HEK293 (cell line): ENCODE data around the gene ETNK1.

ENCODE experiments used
- CTCF ChIA-PET: fragments of 350-600 bp; formaldehyde crosslinking; extraction: SDS; loops from one replicate; lab custom pipeline; 2021; ENCODE audit warnings: antibody characterized with exemption; lab: Yijun Ruan, JAX
- POLR2A ChIA-PET: fragments of 300-600 bp; formaldehyde crosslinking; extraction: SDS; loops from one replicate; lab custom pipeline; 2020; ENCODE audit warnings: antibody characterized with exemption, inconsistent platforms; lab: Yijun Ruan, JAX
- H3K27ac ChIP-seq: fragments of 200-500 bp; sonication (Bioruptor generic); 2 replicates; pipeline ENCODE4 v1.5.1; 2014; ENCODE audit warnings: low read depth, low read length, control low read depth, inconsistent platforms; ENCODE audit errors: extremely low read depth
- H3K36me3 ChIP-seq, 2 experiments: fragments of 200-500 bp in 1 of 2; sonication (Bioruptor generic) in 1 of 2; 1 replicate in 1 of 2; 2 replicates in 1 of 2; pipeline ENCODE4 v1.5.1; 2014 to 2017; ENCODE audit warnings: inconsistent platforms in 2 of 2, low read length in 2 of 2; ENCODE audit not compliant: control insufficient read depth in 2 of 2, insufficient read depth in 1 of 2
- H3K4me1 ChIP-seq: fragments of 200-500 bp; sonication (Bioruptor generic); 2 replicates; pipeline ENCODE4 v1.5.1; 2014; ENCODE audit warnings: mild to moderate bottlenecking, low read length, inconsistent platforms; ENCODE audit not compliant: control insufficient read depth, insufficient read depth
- H3K4me3 ChIP-seq: 2 replicates; pipeline ENCODE4 v1.5.1; 2011; ENCODE audit warnings: low read depth, mild to moderate bottlenecking, control low read depth, low read length, moderate library complexity
- H3K9me3 ChIP-seq: fragments of 200-500 bp; sonication (Bioruptor generic); 2 replicates; pipeline ENCODE4 v1.5.1; 2014; ENCODE audit warnings: low read depth, low read length, inconsistent platforms; ENCODE audit not compliant: control insufficient read depth, insufficient read depth
- GLIS2 ChIP-seq: fragments of 450-650 bp; formaldehyde crosslinking; IDR thresholded peaks from 2 replicates; pipeline ENCODE4 v1.5.1; 2016; ENCODE audit warnings: missing biosample characterization, missing genetic modification characterization
- HOXC10 ChIP-seq: sonication (generic); formaldehyde crosslinking; IDR thresholded peaks from 2 replicates; pipeline ENCODE4 v1.8.1; 2023; ENCODE audit warnings: mild to moderate bottlenecking, missing genetic modification reagents
- RBAK ChIP-seq: fragments of 450-650 bp; formaldehyde crosslinking; IDR thresholded peaks from 2 replicates; pipeline ENCODE4 v1.5.1; 2016; ENCODE audit warnings: missing biosample characterization, missing genetic modification characterization
- TRIM28 ChIP-seq: IDR thresholded peaks from 2 replicates; pipeline ENCODE4 v1.6.1; 2011; ENCODE audit warnings: low read length, control low read depth, borderline replicate concordance
- TSHZ1 ChIP-seq: fragments of 450-650 bp; formaldehyde crosslinking; IDR thresholded peaks from 2 replicates; pipeline ENCODE4 v1.5.1; 2016; ENCODE audit warnings: missing biosample characterization, missing genetic modification characterization, borderline replicate concordance
- ZBTB1 ChIP-seq: fragments of 450-650 bp; formaldehyde crosslinking; IDR thresholded peaks from 2 replicates; pipeline ENCODE4 v1.5.1; 2016; ENCODE audit warnings: missing biosample characterization, missing genetic modification characterization
- ZFHX2 ChIP-seq: fragments of 450-650 bp; formaldehyde crosslinking; conservative IDR thresholded peaks from 2 replicates; pipeline ENCODE4 v1.5.1; 2016; ENCODE audit warnings: missing biosample characterization, missing genetic modification characterization
- ZFP3 ChIP-seq: fragments of 450-650 bp; formaldehyde crosslinking; IDR thresholded peaks from 2 replicates; pipeline ENCODE4 v1.5.1; 2016; ENCODE audit warnings: low read depth, missing biosample characterization, missing genetic modification characterization
- ZNF132 ChIP-seq: fragments of 450-650 bp; formaldehyde crosslinking; IDR thresholded peaks from 2 replicates; pipeline ENCODE4 v1.5.1; 2017; ENCODE audit warnings: missing biosample characterization, missing genetic modification characterization, borderline replicate concordance
- ZNF133 ChIP-seq: fragments of 450-650 bp; formaldehyde crosslinking; IDR thresholded peaks from 2 replicates; pipeline ENCODE4 v1.5.1; 2016; ENCODE audit warnings: missing biosample characterization, missing genetic modification characterization
- ZNF324 ChIP-seq: fragments of 450-650 bp; formaldehyde crosslinking; IDR thresholded peaks from 2 replicates; pipeline ENCODE4 v1.5.1; 2016; ENCODE audit warnings: missing biosample characterization, missing genetic modification characterization
- ZNF354C ChIP-seq: fragments of 450-650 bp; formaldehyde crosslinking; IDR thresholded peaks from 2 replicates; pipeline ENCODE4 v1.5.1; 2016; ENCODE audit warnings: missing biosample characterization, missing genetic modification characterization, low read depth, borderline replicate concordance
- ZNF404 ChIP-seq: fragments of 450-650 bp; formaldehyde crosslinking; IDR thresholded peaks from 2 replicates; pipeline ENCODE4 v1.5.1; 2017; ENCODE audit warnings: missing biosample characterization, missing genetic modification characterization
- ZNF510 ChIP-seq: fragments of 450-650 bp; formaldehyde crosslinking; IDR thresholded peaks from 2 replicates; pipeline ENCODE4 v1.5.1; 2018; ENCODE audit warnings: mild to moderate bottlenecking, missing genetic modification characterization, missing biosample characterization; ENCODE audit not compliant: insufficient replicate concordance
- ZNF600 ChIP-seq: fragments of 450-650 bp; formaldehyde crosslinking; IDR thresholded peaks from 2 replicates; pipeline ENCODE4 v1.5.1; 2016; ENCODE audit warnings: missing biosample characterization, missing genetic modification characterization
- ZNF701 ChIP-seq: fragments of 450-650 bp; formaldehyde crosslinking; IDR thresholded peaks from 2 replicates; pipeline ENCODE4 v1.5.1; 2016; ENCODE audit warnings: missing biosample characterization, missing genetic modification characterization
- ZSCAN30 ChIP-seq: fragments of 450-650 bp; IDR thresholded peaks from 2 replicates; pipeline ENCODE4 v1.5.1; 2018; ENCODE audit warnings: missing biosample characterization, mild to moderate bottlenecking, missing genetic modification characterization, moderate library complexity
- ZSCAN5A ChIP-seq: fragments of 450-650 bp; formaldehyde crosslinking; IDR thresholded peaks from 2 replicates; pipeline ENCODE4 v1.5.1; 2016; ENCODE audit warnings: missing biosample characterization, missing genetic modification characterization
- TF ChIP-seq, protein P1 (sequence below): fragments of 450-650 bp; formaldehyde crosslinking; IDR thresholded peaks from 2 replicates; pipeline ENCODE4 v1.5.1; 2016; ENCODE audit warnings: missing biosample characterization, missing genetic modification characterization
- TF ChIP-seq, protein P2 (sequence below): fragments of 450-650 bp; formaldehyde crosslinking; IDR thresholded peaks from 2 replicates; pipeline ENCODE4 v1.5.1; 2016; ENCODE audit warnings: missing biosample characterization, missing genetic modification characterization

The ETNK1 gene

DNA sequence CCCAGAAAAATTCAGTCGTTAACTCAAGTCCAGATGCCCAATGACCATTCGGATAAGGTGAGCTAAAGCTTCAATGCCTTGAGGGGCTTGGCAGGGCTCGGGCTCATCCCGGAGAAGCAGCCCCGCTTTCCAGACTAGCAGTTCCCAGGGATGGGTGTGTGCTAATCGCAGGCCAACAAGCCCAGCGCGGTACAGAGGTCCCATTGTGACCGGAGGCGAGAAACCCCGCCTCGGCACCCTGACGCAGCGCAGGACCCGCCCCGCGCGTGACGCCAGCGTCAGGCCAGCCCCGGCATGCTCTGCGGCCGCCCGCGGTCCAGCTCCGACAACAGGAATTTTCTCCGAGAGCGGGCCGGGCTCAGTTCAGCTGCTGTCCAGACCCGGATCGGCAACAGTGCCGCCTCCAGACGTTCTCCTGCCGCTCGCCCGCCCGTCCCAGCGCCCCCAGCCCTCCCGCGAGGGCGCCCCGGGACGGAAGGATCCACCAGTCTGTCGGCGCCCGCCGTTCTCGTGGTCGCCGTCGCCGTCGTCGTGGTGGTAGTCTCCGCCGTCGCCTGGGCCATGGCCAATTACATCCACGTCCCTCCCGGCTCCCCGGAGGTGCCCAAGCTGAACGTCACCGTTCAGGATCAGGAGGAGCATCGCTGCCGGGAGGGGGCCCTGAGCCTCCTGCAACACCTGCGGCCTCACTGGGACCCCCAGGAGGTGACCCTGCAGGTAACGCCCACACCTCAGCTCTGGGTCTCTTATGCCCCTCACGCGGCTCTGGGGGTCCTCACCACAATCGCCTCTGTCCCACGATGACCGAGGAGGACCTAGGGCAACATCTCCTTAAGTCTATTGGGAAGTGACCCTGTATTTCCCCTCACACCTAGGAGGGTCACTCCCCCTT lies at the start of gene ETNK1 (continued):
- TF ChIP-seq ZNF510 (tag by site-specific recombination) (no peak), ZNF701 (tag by site-specific recombination) (no peak), TRIM28 (no peak), ZFHX2 (no peak; the same call in 1 of the 2 replicates), ZSCAN30 (tag by site-specific recombination) (0 out of 2 replicates have a peak, but pooled peaks have one; percentile 42), ZNF354C (no peak), ZSCAN5A (tag by site-specific recombination) (0 out of 2 replicates have a peak, but pooled peaks have one; percentile 25)
- TF ChIP-seq, protein P1, sequence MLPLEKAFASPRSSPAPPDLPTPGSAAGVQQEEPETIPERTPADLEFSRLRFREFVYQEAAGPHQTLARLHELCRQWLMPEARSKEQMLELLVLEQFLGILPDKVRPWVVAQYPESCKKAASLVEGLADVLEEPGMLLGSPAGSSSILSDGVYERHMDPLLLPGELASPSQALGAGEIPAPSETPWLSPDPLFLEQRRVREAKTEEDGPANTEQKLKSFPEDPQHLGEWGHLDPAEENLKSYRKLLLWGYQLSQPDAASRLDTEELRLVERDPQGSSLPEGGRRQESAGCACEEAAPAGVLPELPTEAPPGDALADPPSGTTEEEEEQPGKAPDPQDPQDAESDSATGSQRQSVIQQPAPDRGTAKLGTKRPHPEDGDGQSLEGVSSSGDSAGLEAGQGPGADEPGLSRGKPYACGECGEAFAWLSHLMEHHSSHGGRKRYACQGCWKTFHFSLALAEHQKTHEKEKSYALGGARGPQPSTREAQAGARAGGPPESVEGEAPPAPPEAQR (tag by site-specific recombination): no peak

GRCh38 chr12:22576065-22576464 lies 48.9 kb upstream of the ETNK1 start:
- ChIA-PET POLR2A (no interaction called here), CTCF (interaction anchor here (0.9 kb wide), 1 partner anchor 8 kb away, joined by 3 read pairs; no protein-coding TSS in a partner anchor)
- Histone ChIP-seq H3K36me3 (no peaks in the 10 kb centered on the region), H3K9me3 (no peaks in the 10 kb centered on the region), H3K4me1 (no peaks in the 10 kb centered on the region)
- TF ChIP-seq, protein P2, sequence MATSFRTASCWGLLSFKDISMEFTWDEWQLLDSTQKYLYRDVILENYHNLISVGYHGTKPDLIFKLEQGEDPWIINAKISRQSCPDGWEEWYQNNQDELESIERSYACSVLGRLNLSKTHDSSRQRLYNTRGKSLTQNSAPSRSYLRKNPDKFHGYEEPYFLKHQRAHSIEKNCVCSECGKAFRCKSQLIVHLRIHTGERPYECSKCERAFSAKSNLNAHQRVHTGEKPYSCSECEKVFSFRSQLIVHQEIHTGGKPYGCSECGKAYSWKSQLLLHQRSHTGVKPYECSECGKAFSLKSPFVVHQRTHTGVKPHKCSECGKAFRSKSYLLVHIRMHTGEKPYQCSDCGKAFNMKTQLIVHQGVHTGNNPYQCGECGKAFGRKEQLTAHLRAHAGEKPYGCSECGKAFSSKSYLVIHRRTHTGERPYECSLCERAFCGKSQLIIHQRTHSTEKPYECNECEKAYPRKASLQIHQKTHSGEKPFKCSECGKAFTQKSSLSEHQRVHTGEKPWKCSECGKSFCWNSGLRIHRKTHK (tag by site-specific recombination): no peak
- TF ChIP-seq ZNF600 (tag by site-specific recombination) (no peak), ZNF132 (no peak), HOXC10 (CRISPR knock-in tag) (no peak), RBAK (tag by site-specific recombination) (no peak), ZFP3 (tag by site-specific recombination) (no peak), ZNF404 (tag by site-specific recombination) (no peak), TSHZ1 (tag by site-specific recombination) (no peak), ZNF324 (no peak), ZNF133 (no peak), ZBTB1 (tag by site-specific recombination) (no peak), GLIS2 (tag by site-specific recombination) (no peak)
- TF ChIP-seq, all 188 proteins: peak for 0
- no peak overlapping the region for H3K4me3 ChIP-seq
- no peak overlapping the region for H3K27ac ChIP-seq
